Activated naive CD4-positive, alpha-beta T cell treated with anti-CD3 and anti-CD28 coated beads for 36 hours (primary cell): ENCODE results near the gene TM4SF4. TPM values are rescaled to one million over a fixed set of nuclear protein-coding genes. Genes with fewer than 3 reads are reported as not detected.

ENCODE experiments used
- CTCF ChIA-PET: fragments of 350-600 bp; sonication (Branson Sonifier 250); formaldehyde crosslinking; loops from one replicate; lab custom pipeline; 2021; ENCODE audit warnings: antibody characterized with exemption; lab: Charles Lee
- DNase-seq: peaks from one replicate; pipeline ENCODE4 v3.0.0-alpha.2; 2020
- H3K27ac Mint-ChIP-seq: one replicate; pipeline ENCODE4 v1.8.0; 2021; ENCODE audit warnings: mild to moderate bottlenecking, mixed read lengths
- H3K27me3 Mint-ChIP-seq: one replicate; pipeline ENCODE4 v1.8.0; 2021; ENCODE audit warnings: low read depth, mixed read lengths
- H3K36me3 Mint-ChIP-seq: one replicate; pipeline ENCODE4 v1.8.0; 2021; ENCODE audit warnings: low read depth, mixed read lengths
- H3K4me1 Mint-ChIP-seq: one replicate; pipeline ENCODE4 v1.8.0; 2021; ENCODE audit warnings: low read depth, mixed read lengths
- H3K4me3 Mint-ChIP-seq: one replicate; pipeline ENCODE4 v1.8.0; 2021; ENCODE audit warnings: mild to moderate bottlenecking, moderate library complexity, mixed read lengths
- H3K9me3 Mint-ChIP-seq: one replicate; pipeline ENCODE4 v1.8.0; 2021; ENCODE audit warnings: mixed read lengths
- intact Hi-C: fragments of 100-400 bp; cut with micrococcal nuclease; formaldehyde crosslinking; loops from one replicate; pipeline ENCODE4 v1.15.1; 2023
- total RNA-seq, 2 experiments: library from RNA; stranded (reverse); gene quantifications; one replicate each; pipeline ENCODE4 v1.2.3, GENCODE V29; 2021

TM4SF4 gene, protein sequence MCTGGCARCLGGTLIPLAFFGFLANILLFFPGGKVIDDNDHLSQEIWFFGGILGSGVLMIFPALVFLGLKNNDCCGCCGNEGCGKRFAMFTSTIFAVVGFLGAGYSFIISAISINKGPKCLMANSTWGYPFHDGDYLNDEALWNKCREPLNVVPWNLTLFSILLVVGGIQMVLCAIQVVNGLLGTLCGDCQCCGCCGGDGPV
- not detected for total RNA-seq

DNA sequence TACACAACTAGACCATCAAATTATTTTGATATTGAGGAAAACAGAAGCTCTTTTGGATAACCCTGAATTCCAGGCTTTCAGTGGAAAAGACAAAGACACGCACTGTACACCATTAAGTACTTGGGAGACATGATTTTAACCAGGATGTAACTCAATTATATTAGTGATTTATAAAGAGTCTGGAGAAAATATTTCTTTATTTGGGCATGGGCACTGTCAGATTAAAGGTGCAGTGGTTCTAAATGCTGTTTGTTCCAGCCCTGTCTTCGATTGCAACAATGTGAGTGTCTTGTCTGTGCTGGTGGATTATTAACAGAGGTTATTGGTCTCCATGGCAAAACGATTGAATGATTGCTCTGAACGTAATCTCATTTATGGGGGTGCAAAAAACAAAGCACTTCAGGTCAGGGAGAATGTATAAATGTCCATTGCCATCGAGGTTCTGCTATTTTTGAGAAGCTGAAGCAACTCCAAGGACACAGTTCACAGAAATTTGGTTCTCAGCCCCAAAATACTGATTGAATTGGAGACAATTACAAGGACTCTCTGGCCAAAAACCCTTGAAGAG, at the start of gene TM4SF4:
Gene TM4SF4 (plus strand): TSS at position 448 of the 568 bp plus-strand sequence. CDS start 181 bp downstream, outside the sequence.
- DNase-seq: no peak
- CTCF ChIA-PET: interaction anchor here (1.0 kb wide), 1 partner anchor 13 kb away, joined by 3 read pairs; no protein-coding TSS in a partner anchor
- intact Hi-C loops: no loop called here
- Mint-ChIP-seq H3K27me3 (peaks cover 2% of the 10 kb centered on the region), H3K27ac (no peak within 1 kb of the TSS), H3K4me1 (no peaks in the 10 kb centered on the region), H3K4me3 (no peak within 1 kb of the TSS), H3K36me3 (no peaks in the 10 kb centered on the region), H3K9me3 (no peaks in the 10 kb centered on the region)

GRCh38 chr3:149424918-149425317, 49.6 kb upstream of the TM4SF4 start:
- CTCF ChIA-PET: interaction anchor here (0.6 kb wide), 1 partner anchor 469 kb away, joined by 3 read pairs; no protein-coding TSS in a partner anchor
- no peak for DNase-seq
- Mint-ChIP-seq H3K4me1 (no peaks in the 10 kb centered on the region), H3K27me3 (peaks cover 6% of the 10 kb centered on the region), H3K27ac (no peak overlapping the region), H3K36me3 (no peaks in the 10 kb centered on the region), H3K9me3 (no peaks in the 10 kb centered on the region), H3K4me3 (no peak overlapping the region)
- intact Hi-C loops: no loop called here

DNA sequence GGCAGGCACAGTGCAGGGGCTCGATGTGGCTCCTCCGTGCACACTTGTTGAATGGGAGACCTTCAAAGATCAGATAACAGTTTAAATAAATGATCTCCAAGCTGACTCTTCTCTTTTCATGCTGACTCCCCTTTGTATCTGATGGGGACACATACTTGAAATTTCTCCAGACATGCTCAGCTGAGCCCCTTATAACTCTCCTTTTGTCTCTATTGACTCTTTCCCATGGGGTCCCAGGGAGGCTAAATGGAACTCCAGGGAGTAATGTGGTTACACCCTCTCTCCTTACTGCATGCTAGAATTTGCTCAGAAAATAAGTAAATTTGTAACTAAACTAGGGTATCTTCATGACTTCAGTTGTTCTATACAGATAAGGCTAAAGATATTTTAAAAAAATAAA, 48.2 kb upstream of the TM4SF4 start:
- H3K4me1 Mint-ChIP-seq: no peaks in the 10 kb centered on the region
- intact Hi-C loops: no loop called here
- no peaks in the 10 kb centered on the region for H3K9me3 Mint-ChIP-seq
- CTCF ChIA-PET: no interaction called here
- no peak overlapping the region for H3K4me3 Mint-ChIP-seq
- H3K27me3 Mint-ChIP-seq: peaks cover 6% of the 10 kb centered on the region
- H3K36me3 Mint-ChIP-seq: no peaks in the 10 kb centered on the region
- no peak for DNase-seq
- H3K27ac Mint-ChIP-seq: no peak overlapping the region

- no peak for DNase-seq
- Mint-ChIP-seq H3K36me3 (no peaks in the 10 kb centered on the region), H3K4me1 (no peaks in the 10 kb centered on the region), H3K27me3 (peaks cover 6% of the 10 kb centered on the region), H3K27ac (no peak overlapping the region), H3K9me3 (no peaks in the 10 kb centered on the region), H3K4me3 (no peak overlapping the region)
- intact Hi-C loops: no loop called here
- CTCF ChIA-PET: no interaction called here
These were observed 46.4 kb upstream of the TM4SF4 start for GRCh38 chr3:149428087-149428486.

DNA sequence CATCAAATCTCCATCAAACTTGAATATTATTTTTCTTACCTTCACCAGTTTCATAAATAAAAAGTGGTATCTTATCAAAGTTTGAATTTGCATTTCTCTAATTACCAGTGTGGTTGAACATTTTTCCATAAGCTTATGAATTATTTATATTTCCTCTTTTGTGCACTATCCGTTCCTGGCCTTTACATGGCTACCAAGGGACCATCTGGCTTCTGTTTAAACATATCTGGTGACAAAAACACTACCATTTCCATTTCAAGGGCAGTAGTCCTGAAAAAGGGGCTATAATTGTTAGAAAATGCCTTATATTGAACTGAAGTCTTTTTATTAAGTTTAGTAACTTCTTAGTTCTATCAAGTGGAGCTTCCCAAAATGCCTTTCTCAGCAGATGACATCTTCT, 44.3 kb upstream of the TM4SF4 start:
- Mint-ChIP-seq H3K27ac (no peak overlapping the region), H3K4me3 (no peak overlapping the region), H3K9me3 (no peaks in the 10 kb centered on the region), H3K4me1 (no peaks in the 10 kb centered on the region), H3K27me3 (peaks cover 16% of the 10 kb centered on the region), H3K36me3 (no peaks in the 10 kb centered on the region)
- no peak for DNase-seq
- CTCF ChIA-PET: no interaction called here
- intact Hi-C loops: no loop called here

DNA sequence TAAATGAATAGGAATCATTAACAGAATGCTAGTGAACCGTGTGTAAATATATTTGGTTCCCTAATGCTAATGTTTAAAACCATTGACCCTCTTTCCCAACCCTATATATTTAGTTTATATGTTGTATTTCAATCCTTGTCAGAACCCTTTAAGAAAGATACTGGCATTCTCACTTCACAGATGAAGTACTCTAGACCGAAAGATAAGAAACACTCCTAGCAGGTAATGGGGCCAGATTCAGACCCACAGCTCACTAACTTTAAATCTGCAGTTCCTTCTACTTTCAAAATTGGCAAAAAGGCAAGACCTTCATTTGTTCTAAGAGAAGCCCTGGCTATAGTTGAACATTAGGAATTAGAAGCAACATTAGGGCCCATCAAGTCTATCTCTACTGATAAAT, 42.3 kb upstream of the TM4SF4 start:
- H3K36me3 Mint-ChIP-seq: no peaks in the 10 kb centered on the region
- H3K27ac Mint-ChIP-seq: no peak overlapping the region
- DNase-seq: no peak
- intact Hi-C loops: no loop called here
- H3K4me1 Mint-ChIP-seq: no peaks in the 10 kb centered on the region
- H3K27me3 Mint-ChIP-seq: peaks cover 19% of the 10 kb centered on the region
- no peak overlapping the region for H3K4me3 Mint-ChIP-seq
- CTCF ChIA-PET: no interaction called here
- no peaks in the 10 kb centered on the region for H3K9me3 Mint-ChIP-seq

DNA sequence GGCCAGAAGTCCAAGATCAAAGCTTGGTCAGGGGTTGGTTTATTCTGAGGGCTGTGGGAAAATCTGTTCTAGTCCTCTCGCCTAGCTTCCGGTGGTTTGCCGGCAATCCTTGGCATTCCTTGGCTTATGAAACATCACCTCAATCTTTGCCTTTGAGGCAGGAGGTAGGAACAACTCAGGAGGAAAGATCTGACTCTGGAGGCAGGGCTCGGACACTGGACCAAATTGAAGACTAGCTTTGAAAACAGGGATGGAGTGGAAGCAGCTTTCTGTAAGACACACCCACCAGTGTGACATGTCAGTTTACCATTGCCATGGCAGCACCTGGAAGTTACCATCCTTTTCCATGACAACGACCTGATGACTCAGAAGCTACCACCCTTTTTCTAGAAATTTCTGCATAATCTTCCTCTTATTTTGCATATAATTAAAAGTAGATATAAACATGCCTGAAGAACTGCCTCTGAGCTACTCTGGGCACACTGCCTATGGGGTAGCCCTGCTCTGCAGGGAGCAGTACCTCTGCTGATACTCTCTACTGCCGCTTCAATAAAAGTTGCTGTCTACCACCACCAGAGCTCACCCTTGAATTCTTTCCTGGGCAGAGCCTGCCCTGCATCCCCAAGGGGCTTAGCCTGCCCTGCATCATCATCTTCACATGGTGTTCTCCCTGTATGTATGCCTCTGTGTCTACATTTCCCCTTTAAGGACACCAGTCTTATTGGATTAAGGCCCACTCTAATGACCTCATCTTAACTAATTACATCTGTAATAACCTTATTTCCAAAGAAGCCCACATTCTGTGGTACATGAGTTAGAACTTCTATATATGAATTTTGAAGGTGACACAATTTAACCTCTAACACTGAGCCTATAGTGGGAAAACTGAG, 38.3 kb upstream of the TM4SF4 start:
- no peak for DNase-seq
- Mint-ChIP-seq H3K27ac (no peak overlapping the region), H3K9me3 (no peaks in the 10 kb centered on the region), H3K36me3 (no peaks in the 10 kb centered on the region), H3K4me1 (no peaks in the 10 kb centered on the region), H3K27me3 (peaks cover 14% of the 10 kb centered on the region), H3K4me3 (no peak overlapping the region)
- intact Hi-C loops: no loop called here
- CTCF ChIA-PET: no interaction called here

DNA sequence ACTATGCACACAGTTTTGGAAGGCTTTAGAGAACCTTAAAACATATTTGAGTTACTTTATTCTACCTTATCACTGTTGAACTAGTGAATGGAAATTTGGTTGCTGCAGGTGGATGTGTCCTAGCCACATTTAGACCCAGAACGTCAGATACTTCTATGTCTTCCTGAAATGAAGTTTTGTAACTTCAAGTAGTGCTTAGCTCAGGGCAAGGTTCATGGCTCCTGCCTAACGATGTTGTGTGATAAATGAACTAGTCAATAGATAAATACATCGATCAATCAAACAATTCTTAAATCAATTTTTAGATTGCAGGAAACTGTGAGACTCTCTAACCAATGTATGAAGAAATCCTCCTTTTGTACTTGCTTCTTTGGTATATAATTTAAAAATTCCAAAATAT, 37.2 kb upstream of the TM4SF4 start:
- H3K4me1 Mint-ChIP-seq: no peaks in the 10 kb centered on the region
- no peak overlapping the region for H3K4me3 Mint-ChIP-seq
- intact Hi-C loops: no loop called here
- CTCF ChIA-PET: no interaction called here
- H3K9me3 Mint-ChIP-seq: no peaks in the 10 kb centered on the region
- H3K36me3 Mint-ChIP-seq: no peaks in the 10 kb centered on the region
- DNase-seq: no peak
- no peak overlapping the region for H3K27ac Mint-ChIP-seq
- H3K27me3 Mint-ChIP-seq: peaks cover 14% of the 10 kb centered on the region

- Mint-ChIP-seq H3K9me3 (no peaks in the 10 kb centered on the region), H3K4me1 (no peaks in the 10 kb centered on the region), H3K27me3 (peaks cover 14% of the 10 kb centered on the region), H3K27ac (no peak overlapping the region), H3K36me3 (no peaks in the 10 kb centered on the region), H3K4me3 (no peak overlapping the region)
- intact Hi-C loops: no loop called here
- DNase-seq: no peak
- CTCF ChIA-PET: no interaction called here
These were observed 36.8 kb upstream of the TM4SF4 start for GRCh38 chr3:149437710-149438109.

GRCh38 chr3:149438981-149439380, 35.5 kb upstream of the TM4SF4 start:
- Mint-ChIP-seq H3K4me3 (no peak overlapping the region), H3K36me3 (no peaks in the 10 kb centered on the region), H3K4me1 (no peaks in the 10 kb centered on the region), H3K27ac (no peak overlapping the region), H3K27me3 (peaks cover 9% of the 10 kb centered on the region), H3K9me3 (no peaks in the 10 kb centered on the region)
- no peak for DNase-seq
- CTCF ChIA-PET: no interaction called here
- intact Hi-C loops: no loop called here

DNA sequence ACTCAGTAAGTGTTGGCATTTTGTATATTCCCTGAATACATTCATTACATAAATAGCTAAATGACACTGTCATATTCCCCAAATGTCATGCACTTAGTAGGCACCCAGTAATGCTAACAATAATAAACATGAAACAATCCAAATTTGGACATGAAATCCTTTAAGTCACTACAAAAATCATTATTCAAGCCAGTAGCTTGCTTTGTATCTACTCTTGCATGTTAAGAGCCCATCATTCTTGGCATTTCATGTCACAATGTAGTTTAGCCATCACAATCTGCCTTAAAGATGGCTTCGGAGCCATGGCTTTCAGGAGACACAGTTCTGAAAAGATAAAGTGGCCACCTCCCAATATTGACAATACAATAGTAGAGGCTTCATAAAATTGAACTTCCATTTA, 32.9 kb upstream of the TM4SF4 start:
- H3K9me3 Mint-ChIP-seq: no peaks in the 10 kb centered on the region

DNA sequence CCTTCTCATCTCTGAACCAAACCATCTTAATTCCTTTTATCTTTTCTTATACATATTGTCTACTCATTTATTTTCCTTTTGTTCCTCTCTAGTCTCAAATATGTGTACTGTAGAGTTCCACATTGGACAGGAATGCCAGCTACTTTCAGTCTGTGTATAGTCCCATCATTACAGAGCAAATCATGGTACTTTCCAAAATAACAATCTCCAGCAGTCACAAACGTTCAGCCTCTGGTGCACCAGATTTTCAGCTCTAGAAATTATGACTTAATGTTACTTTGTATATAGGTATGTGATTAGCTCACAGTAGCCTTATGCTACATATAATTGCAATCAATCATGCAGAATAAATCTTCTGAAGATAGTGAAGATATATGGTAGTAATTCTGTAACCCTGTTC, 32.5 kb upstream of the TM4SF4 start:
- Mint-ChIP-seq H3K9me3 (no peaks in the 10 kb centered on the region), H3K4me3 (no peak overlapping the region), H3K27ac (no peak overlapping the region), H3K4me1 (no peaks in the 10 kb centered on the region), H3K36me3 (no peaks in the 10 kb centered on the region), H3K27me3 (no peaks in the 10 kb centered on the region)
- intact Hi-C loops: no loop called here
- DNase-seq: no peak
- CTCF ChIA-PET: interaction anchor here (0.6 kb wide), 1 partner anchor 292 kb away, joined by 3 read pairs; no protein-coding TSS in a partner anchor

More for the DNA sequence above, 32.9 kb upstream of the TM4SF4 start:
- no peaks in the 10 kb centered on the region for H3K27me3 Mint-ChIP-seq
- intact Hi-C loops: no loop called here
- no peak overlapping the region for H3K27ac Mint-ChIP-seq
- no peak overlapping the region for H3K4me3 Mint-ChIP-seq
- CTCF ChIA-PET: interaction anchor here (0.6 kb wide), 1 partner anchor 293 kb away, joined by 3 read pairs; no protein-coding TSS in a partner anchor
- no peaks in the 10 kb centered on the region for H3K36me3 Mint-ChIP-seq
- DNase-seq: no peak
- H3K4me1 Mint-ChIP-seq: no peaks in the 10 kb centered on the region
